ENCODE results near the gene STAT3.
"Not testable (repeated sequence)": the region's sequence is repeated elsewhere in the genome, so short reads cannot be mapped to it uniquely, and the experiment has no call there.

The STAT3 gene

GRCh38 chr17:42345396-42346073 is 42.7 kb downstream of the STAT3 start:
- no peak for DNase-seq

- DNase-seq: no peak
Measured at GRCh38 chr17:42342242-42343008, 45.8 kb downstream of the STAT3 start.

- DNase-seq: no peak
Measured at GRCh38 chr17:42341568-42341967, 46.7 kb downstream of the STAT3 start.

- DNase-seq: no peak
Measured at GRCh38 chr17:42340691-42341127, 47.5 kb downstream of the STAT3 start.

GRCh38 chr17:42339221-42339620 is 49.0 kb downstream of the STAT3 start:
- DNase-seq: no peak

GRCh38 chr17:42338427-42338985 is 49.7 kb downstream of the STAT3 start:
- no peak for DNase-seq

- no peak for DNase-seq
Measured at GRCh38 chr17:42337442-42337841, 50.8 kb downstream of the STAT3 start.

- no peak for DNase-seq
Measured at GRCh38 chr17:42334677-42335076, 53.6 kb downstream of the STAT3 start.

GRCh38 chr17:42333053-42333452 is 55.2 kb downstream of the STAT3 start:
- DNase-seq: no peak

- no peak for DNase-seq
Measured at GRCh38 chr17:42329025-42329976, 58.9 kb downstream of the STAT3 start.

- no peak for DNase-seq
Measured at GRCh38 chr17:42325026-42325425, 63.2 kb downstream of the STAT3 start.

- no peak for DNase-seq
Measured at GRCh38 chr17:42323268-42323773, 64.9 kb downstream of the STAT3 start.

- peak; percentile 91 for DNase-seq
Measured at GRCh38 chr17:42322382-42323267, 65.6 kb downstream of the STAT3 start.

GRCh38 chr17:42321555-42321954 is 66.7 kb downstream of the STAT3 start:
- DNase-seq: no peak

GRCh38 chr17:42317967-42318366 is 70.3 kb downstream of the STAT3 start:
- not testable (repeated sequence) for DNase-seq

- no peak for DNase-seq
Measured at GRCh38 chr17:42317266-42317845, 70.9 kb downstream of the STAT3 start.

- DNase-seq: no peak
Measured at GRCh38 chr17:42316755-42317154, 71.5 kb downstream of the STAT3 start.

GRCh38 chr17:42315402-42316156 is 72.7 kb downstream of the STAT3 start:
- DNase-seq: no peak

GRCh38 chr17:42313773-42314566 is 74.3 kb downstream of the STAT3 start:
- no peak for DNase-seq

- DNase-seq: no peak
Measured at GRCh38 chr17:42313389-42313772, 74.9 kb downstream of the STAT3 start.
